Neural progenitor cell (in vitro differentiated cells): Measurements from ENCODE around the gene RPN2.

Experiments used
- CTCF ChIP-seq: fragments of 200-600 bp; sonication (generic); IDR thresholded peaks from 2 replicates; pipeline ENCODE4 v1.5.1; 2017; ENCODE audit warnings: antibody characterized with exemption, mild to moderate bottlenecking
- EZH2 ChIP-seq: fragments of 200-600 bp; sonication (generic); IDR thresholded peaks from 2 replicates; pipeline ENCODE4 v1.6.1; 2017; ENCODE audit warnings: antibody characterized with exemption, mild to moderate bottlenecking, moderate library complexity

GRCh38 chr20:37131486-37131885, 47.6 kb upstream of the RPN2 start:
- TF ChIP-seq EZH2 (no peak), CTCF (no peak)
